Measurements from ENCODE around the gene PDXK. TPM values are rescaled to one million over a fixed set of nuclear protein-coding genes. Genes with fewer than 3 reads are reported as not detected.
A peak's percentile ranks its signal among the peaks of the same experiment; 100 is the strongest.

PDXK gene
- total and polyA plus RNA-seq, 3 donors from 2014 or later = 277 to 871 (median 327) TPM

- Histone ChIP-seq H3K36me3 (ENCODE audit: low read depth, missing control alignments) (no peaks in the 10 kb centered on the region), H3K4me3 (no peak overlapping the region), H3K9me3 (no peaks in the 10 kb centered on the region), H3K27me3 (no peaks in the 10 kb centered on the region), H3K4me1 (peaks cover 6% of the 10 kb centered on the region), H3K27ac (no peak overlapping the region)
- no peak for DNase-seq
- TF ChIP-seq, protein P1, sequence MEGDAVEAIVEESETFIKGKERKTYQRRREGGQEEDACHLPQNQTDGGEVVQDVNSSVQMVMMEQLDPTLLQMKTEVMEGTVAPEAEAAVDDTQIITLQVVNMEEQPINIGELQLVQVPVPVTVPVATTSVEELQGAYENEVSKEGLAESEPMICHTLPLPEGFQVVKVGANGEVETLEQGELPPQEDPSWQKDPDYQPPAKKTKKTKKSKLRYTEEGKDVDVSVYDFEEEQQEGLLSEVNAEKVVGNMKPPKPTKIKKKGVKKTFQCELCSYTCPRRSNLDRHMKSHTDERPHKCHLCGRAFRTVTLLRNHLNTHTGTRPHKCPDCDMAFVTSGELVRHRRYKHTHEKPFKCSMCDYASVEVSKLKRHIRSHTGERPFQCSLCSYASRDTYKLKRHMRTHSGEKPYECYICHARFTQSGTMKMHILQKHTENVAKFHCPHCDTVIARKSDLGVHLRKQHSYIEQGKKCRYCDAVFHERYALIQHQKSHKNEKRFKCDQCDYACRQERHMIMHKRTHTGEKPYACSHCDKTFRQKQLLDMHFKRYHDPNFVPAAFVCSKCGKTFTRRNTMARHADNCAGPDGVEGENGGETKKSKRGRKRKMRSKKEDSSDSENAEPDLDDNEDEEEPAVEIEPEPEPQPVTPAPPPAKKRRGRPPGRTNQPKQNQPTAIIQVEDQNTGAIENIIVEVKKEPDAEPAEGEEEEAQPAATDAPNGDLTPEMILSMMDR (IDR thresholded peaks at IDR 0.05) = no peak
- TF ChIP-seq POLR2A (IDR thresholded peaks at IDR 0.05) = no peak
- 62 to 75% methylated on average over 6 to 26 of the region's 26 CpGs for WGBS, 2 donors
- intact Hi-C loops (cut with DNase I; ENCODE audit: low total_unique reads) = no loop called here
Measured at GRCh38 chr21:43809853-43810504, 91.0 kb downstream of the PDXK start.

DNA sequence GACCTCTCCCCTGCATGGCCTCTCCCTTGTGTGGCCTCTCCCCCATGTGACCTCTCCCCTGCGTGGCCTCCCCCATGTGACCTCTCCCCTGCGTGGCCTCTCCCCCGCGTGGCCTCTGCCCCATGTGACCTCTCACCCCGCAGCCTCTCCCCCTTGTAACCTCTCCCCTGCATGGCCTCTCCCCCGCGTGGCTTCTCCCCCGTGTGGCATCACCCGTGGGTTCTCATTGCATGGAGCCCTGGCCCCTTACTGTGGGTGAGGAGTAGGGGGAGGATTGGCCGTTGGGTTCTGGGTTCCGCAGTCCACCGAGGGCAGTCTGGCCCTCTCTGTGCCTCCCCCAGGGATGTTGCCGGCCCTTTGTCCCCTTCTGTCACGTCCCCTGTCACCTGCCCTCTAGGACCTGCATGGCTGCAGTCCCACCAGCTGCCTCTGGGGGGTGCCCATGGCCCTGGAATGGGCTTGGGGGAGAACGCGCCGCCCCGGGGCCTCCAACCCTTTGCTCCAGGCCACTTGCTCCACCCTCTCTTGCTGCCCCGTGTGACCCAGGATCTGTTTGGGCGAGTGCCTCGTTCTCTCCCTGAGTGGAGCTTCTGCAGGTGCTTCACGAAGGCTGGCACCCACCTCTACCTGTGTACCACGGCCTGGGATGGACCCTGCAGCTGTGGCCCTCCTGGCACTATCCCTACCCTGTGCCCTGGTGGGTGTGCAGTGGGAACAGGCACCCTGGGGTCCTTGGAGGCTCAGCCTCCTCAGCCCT lies 91.8 kb downstream of the PDXK start:
- Histone ChIP-seq H3K36me3 (ENCODE audit: low read depth, missing control alignments) (no peaks in the 10 kb centered on the region), H3K27me3 (no peaks in the 10 kb centered on the region), H3K9me3 (no peaks in the 10 kb centered on the region), H3K4me1 (peaks cover 6% of the 10 kb centered on the region), H3K27ac (no peak overlapping the region), H3K4me3 (no peak overlapping the region)
- WGBS, 2 donors = 30 to 58% methylated on average over 18 to 23 of the region's 23 CpGs
- intact Hi-C loops (cut with DNase I; ENCODE audit: low total_unique reads) = no loop called here
- TF ChIP-seq, protein P1 (IDR thresholded peaks at IDR 0.05) = peak; percentile 89 to 95 (median 92)
- TF ChIP-seq POLR2A (IDR thresholded peaks at IDR 0.05) = no peak
- DNase-seq = peak; percentile 84

GRCh38 chr21:43811262-43812105 lies 92.6 kb downstream of the PDXK start:
- Histone ChIP-seq H3K9me3 (no peaks in the 10 kb centered on the region), H3K4me3 (no peak overlapping the region), H3K27me3 (no peaks in the 10 kb centered on the region), H3K4me1 (peaks cover 6% of the 10 kb centered on the region), H3K36me3 (ENCODE audit: low read depth, missing control alignments) (no peaks in the 10 kb centered on the region), H3K27ac (no peak overlapping the region)
- TF ChIP-seq, protein P1 (IDR thresholded peaks at IDR 0.05) = no peak
- no peak for TF ChIP-seq POLR2A (IDR thresholded peaks at IDR 0.05)
- DNase-seq = no peak
- intact Hi-C loops (cut with DNase I; ENCODE audit: low total_unique reads) = no loop called here
- 69 to 78% methylated on average over 13 to 23 of the region's 24 CpGs for WGBS, 2 donors

Small RNA genes lying within 50 kb of the gene (small RNA-seq; reads per million reads assigned to genes)
- 0 reads per million in 2 donors for gene AP001052.1

Other genes with a start within 250 kb of the PDXK start
- 10 to 100 TPM; 28.3 to 36.3 TPM for gene HSF2BP, start 59.6 kb upstream of the PDXK start, total RNA-seq
- gene HSF2BP, start 59.6 kb upstream of the PDXK start, polyA plus RNA-seq (ENCODE audit: insufficient read depth, low read depth, low replicate concordance) = 46.5 TPM
- 10 to 100 TPM; 44.8 to 48.6 TPM for gene RRP1B, start 59.6 kb upstream of the PDXK start, total RNA-seq
- 27.8 TPM for gene RRP1B, start 59.6 kb upstream of the PDXK start, polyA plus RNA-seq (ENCODE audit: insufficient read depth, low read depth, low replicate concordance)
- gene CSTB, start 57.2 kb downstream of the PDXK start, total RNA-seq = 10 to 100 TPM; 23.9 to 31.0 TPM
- gene CSTB, start 57.2 kb downstream of the PDXK start, polyA plus RNA-seq (ENCODE audit: insufficient read depth, low read depth, low replicate concordance) = 49.5 TPM
- 10 to 100 TPM; 33.6 to 40.2 TPM for gene RRP1, start 70.4 kb downstream of the PDXK start, total RNA-seq
- 21.1 TPM for gene RRP1, start 70.4 kb downstream of the PDXK start, polyA plus RNA-seq (ENCODE audit: insufficient read depth, low read depth, low replicate concordance)
- gene AGPAT3, start 146.1 kb downstream of the PDXK start, total RNA-seq = 10 to 100 TPM; 64.5 to 77.5 TPM
- 69.8 TPM for gene AGPAT3, start 146.1 kb downstream of the PDXK start, polyA plus RNA-seq (ENCODE audit: insufficient read depth, low read depth, low replicate concordance)

Measured in testis (tissue), 3 donors.